WERI-Rb-1 (cell line): Measurements from ENCODE around the gene UBE2J2.

ENCODE experiments used
- DNase-seq: peaks from one replicate; pipeline ENCODE4 v3.0.0-alpha.2; 2020
- H3K27ac ChIP-seq: fragments of 250-450 bp; sonication (Bioruptor Pico); 2 replicates; pipeline ENCODE4 v1.5.1; 2020; ENCODE audit warnings: mild to moderate bottlenecking, moderate library complexity
- H3K27me3 ChIP-seq: fragments of 250-450 bp; sonication (Bioruptor Pico); 2 replicates; pipeline ENCODE4 v1.5.1; 2021; ENCODE audit warnings: mild to moderate bottlenecking, low read depth, moderate library complexity; ENCODE audit not compliant: insufficient read depth, severe bottlenecking
- H3K36me3 ChIP-seq: fragments of 250-450 bp; sonication (Bioruptor Pico); 2 replicates; pipeline ENCODE4 v1.5.1; 2020; ENCODE audit warnings: mild to moderate bottlenecking, moderate library complexity
- H3K4me3 ChIP-seq: 2 replicates; pipeline ENCODE4 v1.5.1; 2011; ENCODE audit warnings: low read depth, mild to moderate bottlenecking, control low read depth, low read length
- H3K9me3 ChIP-seq: fragments of 250-450 bp; sonication (Bioruptor Pico); 2 replicates; pipeline ENCODE4 v1.5.1; 2021; ENCODE audit warnings: mild to moderate bottlenecking, moderate library complexity; ENCODE audit not compliant: severe bottlenecking
- TF ChIP-seq, protein P1 (sequence below): IDR thresholded peaks from 2 replicates; pipeline ENCODE4 v1.5.1; 2011; ENCODE audit warnings: low read depth, mild to moderate bottlenecking, control low read depth, inconsistent platforms, low read length

The UBE2J2 gene

DNA sequence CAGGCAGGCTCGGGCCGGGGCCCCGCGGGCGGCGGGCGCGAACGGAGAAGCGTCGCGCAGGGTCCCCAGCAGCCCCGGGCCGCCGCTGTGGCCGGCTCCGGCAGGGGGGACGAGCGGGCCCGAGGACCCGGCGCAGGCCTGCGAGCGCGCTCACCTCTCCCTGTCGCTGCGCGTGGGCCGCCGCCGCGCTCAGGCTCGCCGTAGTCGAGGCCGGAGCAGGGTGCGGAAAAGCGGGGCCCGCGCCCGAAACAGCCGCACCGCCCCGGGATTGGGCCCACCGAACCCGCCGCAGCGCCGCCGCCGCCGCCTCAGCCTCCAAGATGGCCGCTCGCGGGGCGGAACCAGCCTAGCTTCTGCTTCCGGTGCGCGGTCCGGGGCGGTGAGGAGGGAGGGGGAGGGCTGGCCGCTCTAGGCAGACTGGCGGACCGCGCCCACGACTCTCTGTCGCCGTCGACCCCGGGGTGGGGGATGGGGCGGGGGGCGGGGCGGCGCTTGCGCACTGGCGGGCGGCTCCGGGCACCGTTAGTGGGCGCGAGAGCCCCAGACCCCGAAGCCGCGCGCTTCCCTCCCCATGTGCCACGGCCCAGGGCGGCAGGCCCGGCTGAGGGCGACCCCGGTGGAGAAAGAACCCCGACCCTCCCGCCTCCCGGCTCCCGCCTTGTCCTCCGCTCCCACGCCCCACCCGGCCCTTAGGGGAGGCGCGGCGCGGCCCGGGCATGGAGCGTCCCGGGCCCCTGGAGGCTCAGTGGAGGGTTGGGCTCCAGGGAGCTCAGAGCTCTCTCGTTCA is at the start of gene UBE2J2:
Gene UBE2J2 (minus strand): TSS at position 343 of the 787 bp plus-strand sequence. CDS start 5,862 bp downstream, outside the sequence.
- peak; percentile 93 for DNase-seq
- Histone ChIP-seq H3K4me3 (peak within 1 kb of the TSS; percentile 77), H3K27me3 (no peaks in the 10 kb centered on the region), H3K36me3 (peaks cover 25% of the 10 kb centered on the region), H3K9me3 (no peaks in the 10 kb centered on the region), H3K27ac (peak within 1 kb of the TSS; percentile 97)
- TF ChIP-seq, protein P1, sequence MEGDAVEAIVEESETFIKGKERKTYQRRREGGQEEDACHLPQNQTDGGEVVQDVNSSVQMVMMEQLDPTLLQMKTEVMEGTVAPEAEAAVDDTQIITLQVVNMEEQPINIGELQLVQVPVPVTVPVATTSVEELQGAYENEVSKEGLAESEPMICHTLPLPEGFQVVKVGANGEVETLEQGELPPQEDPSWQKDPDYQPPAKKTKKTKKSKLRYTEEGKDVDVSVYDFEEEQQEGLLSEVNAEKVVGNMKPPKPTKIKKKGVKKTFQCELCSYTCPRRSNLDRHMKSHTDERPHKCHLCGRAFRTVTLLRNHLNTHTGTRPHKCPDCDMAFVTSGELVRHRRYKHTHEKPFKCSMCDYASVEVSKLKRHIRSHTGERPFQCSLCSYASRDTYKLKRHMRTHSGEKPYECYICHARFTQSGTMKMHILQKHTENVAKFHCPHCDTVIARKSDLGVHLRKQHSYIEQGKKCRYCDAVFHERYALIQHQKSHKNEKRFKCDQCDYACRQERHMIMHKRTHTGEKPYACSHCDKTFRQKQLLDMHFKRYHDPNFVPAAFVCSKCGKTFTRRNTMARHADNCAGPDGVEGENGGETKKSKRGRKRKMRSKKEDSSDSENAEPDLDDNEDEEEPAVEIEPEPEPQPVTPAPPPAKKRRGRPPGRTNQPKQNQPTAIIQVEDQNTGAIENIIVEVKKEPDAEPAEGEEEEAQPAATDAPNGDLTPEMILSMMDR: no peak

DNA sequence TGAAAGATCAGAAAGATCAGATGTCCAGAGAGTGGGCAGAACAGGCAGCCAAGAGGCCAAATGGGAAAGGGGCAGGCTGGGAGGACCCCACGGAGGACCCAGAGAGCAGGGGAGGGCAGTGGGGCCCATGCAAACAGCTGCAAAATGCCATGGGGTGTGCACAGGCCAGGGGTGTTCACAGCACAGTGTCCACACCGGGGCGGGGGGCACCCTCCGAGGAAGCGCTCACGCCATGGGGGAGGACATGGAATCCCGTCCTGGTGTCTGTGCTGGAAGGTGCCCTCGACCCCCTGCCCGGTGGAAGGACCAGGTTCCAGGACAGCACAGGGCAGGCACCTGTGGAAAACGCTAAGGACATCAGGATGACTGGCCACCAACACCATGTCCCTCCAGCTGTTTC is 49.3 kb upstream of the UBE2J2 start:
- TF ChIP-seq, protein P1: no peak
- H3K36me3 ChIP-seq: peaks cover 57% of the 10 kb centered on the region
- H3K9me3 ChIP-seq: no peaks in the 10 kb centered on the region
- no peak overlapping the region for H3K27ac ChIP-seq
- H3K4me3 ChIP-seq: no peak overlapping the region
- DNase-seq: no peak
- H3K27me3 ChIP-seq: no peaks in the 10 kb centered on the region

DNA sequence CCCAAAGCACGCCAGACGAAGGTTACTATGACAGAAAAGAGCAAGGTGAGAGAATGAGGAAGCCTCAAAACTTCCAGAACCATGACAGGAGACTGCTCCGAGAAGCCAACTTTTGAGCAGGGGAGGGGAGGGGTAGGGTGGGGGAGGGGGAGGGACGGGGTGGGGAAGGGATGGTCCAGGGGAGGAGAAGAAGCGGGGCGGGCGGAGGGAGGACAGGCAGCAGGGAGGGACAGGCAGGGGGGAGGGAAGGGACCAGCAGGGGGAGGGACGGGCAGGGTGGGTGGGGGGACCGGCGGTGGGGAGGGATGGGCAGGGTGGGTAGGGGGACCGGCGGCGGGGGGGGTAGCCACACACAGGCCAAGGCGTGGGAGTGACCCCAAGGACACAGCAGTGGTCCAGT is 48.8 kb upstream of the UBE2J2 start:
- TF ChIP-seq, protein P1: no peak
- no peak for DNase-seq
- H3K4me3 ChIP-seq: no peak overlapping the region
- no peaks in the 10 kb centered on the region for H3K9me3 ChIP-seq
- H3K36me3 ChIP-seq: peaks cover 57% of the 10 kb centered on the region
- no peak overlapping the region for H3K27ac ChIP-seq
- H3K27me3 ChIP-seq: no peaks in the 10 kb centered on the region

DNA sequence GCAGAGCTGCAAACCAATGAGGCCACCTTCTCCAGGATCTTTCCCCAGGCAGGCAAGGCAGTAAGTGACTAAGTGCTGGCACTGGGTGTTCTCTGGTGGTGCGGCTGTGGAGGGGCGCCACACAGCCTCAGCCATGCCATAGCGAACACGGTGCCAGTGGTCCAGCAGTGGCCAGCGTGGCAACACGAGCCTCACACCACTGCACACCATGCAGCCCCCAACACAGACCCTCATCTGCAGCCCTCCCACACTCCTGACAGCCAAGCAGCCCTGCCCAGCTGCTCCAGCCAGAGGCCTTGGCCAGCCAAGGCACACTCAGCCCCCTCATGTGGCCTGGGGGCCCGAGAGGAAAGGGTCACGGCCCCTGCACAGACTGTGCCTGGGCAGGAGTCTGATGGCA is 47.8 kb upstream of the UBE2J2 start:
- TF ChIP-seq, protein P1: no peak
- Histone ChIP-seq H3K27ac (no peak overlapping the region), H3K36me3 (peaks cover 62% of the 10 kb centered on the region), H3K4me3 (no peak overlapping the region), H3K9me3 (no peaks in the 10 kb centered on the region), H3K27me3 (no peaks in the 10 kb centered on the region)
- no peak for DNase-seq

DNA sequence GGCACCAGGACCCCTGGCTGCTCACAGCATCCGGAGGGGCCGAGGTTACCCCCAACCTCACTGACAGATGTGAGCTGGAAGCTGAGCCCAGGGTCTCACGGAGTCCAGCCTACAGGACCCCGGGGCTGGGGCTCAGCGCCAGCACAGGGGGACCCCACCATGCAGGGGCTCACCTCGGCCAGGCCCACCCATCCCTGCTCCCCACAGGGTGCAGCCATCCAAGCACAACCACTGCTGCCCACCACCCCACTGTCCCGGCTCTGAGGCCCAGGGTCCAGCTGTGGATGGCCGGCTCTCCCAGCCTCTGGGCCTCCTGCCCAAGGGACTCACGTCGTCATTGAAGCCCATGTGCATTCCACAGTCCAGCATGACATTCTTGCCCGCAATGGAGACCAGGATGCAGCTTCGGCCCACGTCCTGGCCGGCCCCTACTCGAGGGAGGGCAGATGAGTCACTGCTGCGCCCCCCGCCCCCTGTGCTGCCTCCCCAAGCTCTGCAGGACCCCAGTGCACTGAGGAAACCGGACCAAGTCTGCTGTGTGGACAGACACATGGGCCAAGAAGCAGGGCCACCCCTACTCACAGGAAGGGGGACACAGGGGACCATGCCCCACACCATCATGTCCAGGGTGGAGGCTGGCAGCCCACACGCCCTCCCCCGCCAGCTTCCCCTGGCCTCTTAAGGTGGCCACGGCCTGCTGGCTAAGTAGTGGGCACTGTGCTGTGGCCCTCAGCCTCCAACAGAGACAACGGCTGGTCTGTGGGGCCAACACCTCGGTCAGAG is 47.2 kb upstream of the UBE2J2 start:
- Histone ChIP-seq H3K27me3 (no peaks in the 10 kb centered on the region), H3K27ac (no peak overlapping the region), H3K36me3 (peaks cover 68% of the 10 kb centered on the region), H3K4me3 (no peak overlapping the region), H3K9me3 (no peaks in the 10 kb centered on the region)
- no peak for DNase-seq
- TF ChIP-seq, protein P1: no peak
